Ishikawa (cell line): ENCODE data around the gene SYNPR.

Source experiments
- CEBPB ChIP-seq: IDR thresholded peaks from 2 replicates; pipeline ENCODE4 v1.6.1; 2012
- CREB1 ChIP-seq: IDR thresholded peaks from 2 replicates; pipeline ENCODE4 v1.6.1; 2012; ENCODE audit warnings: low read depth
- EGR1 ChIP-seq: IDR thresholded peaks from 2 replicates; pipeline ENCODE4 v1.6.1; 2012
- EP300 ChIP-seq: IDR thresholded peaks from 2 replicates; pipeline ENCODE4 v1.6.1; 2012; ENCODE audit warnings: borderline replicate concordance
- FOXM1 ChIP-seq: IDR thresholded peaks from 2 replicates; pipeline ENCODE4 v1.6.1; 2012; ENCODE audit warnings: low read depth, borderline replicate concordance
- MAX ChIP-seq: IDR thresholded peaks from 2 replicates; pipeline ENCODE4 v1.6.1; 2012
- NFIC ChIP-seq: IDR thresholded peaks from 2 replicates; pipeline ENCODE4 v1.6.1; 2012
- RAD21 ChIP-seq: IDR thresholded peaks from 2 replicates; pipeline ENCODE4 v1.6.1; 2012; ENCODE audit warnings: low read depth
- REST ChIP-seq: IDR thresholded peaks from 2 replicates; pipeline ENCODE4 v1.6.1; 2012; ENCODE audit warnings: low read depth, mild to moderate bottlenecking
- TAF1 ChIP-seq: IDR thresholded peaks from 2 replicates; pipeline ENCODE4 v1.6.1; 2012; ENCODE audit warnings: low read depth, mild to moderate bottlenecking
- TCF12 ChIP-seq: IDR thresholded peaks from 2 replicates; pipeline ENCODE4 v1.6.1; 2012; ENCODE audit warnings: low read depth
- TEAD4 ChIP-seq: IDR thresholded peaks from 2 replicates; pipeline ENCODE4 v1.6.1; 2012
- USF1 ChIP-seq: IDR thresholded peaks from 2 replicates; pipeline ENCODE4 v1.6.1; 2012
- YY1 ChIP-seq: IDR thresholded peaks from 2 replicates; pipeline ENCODE4 v1.6.1; 2012; ENCODE audit warnings: low read depth
- ZBTB7A ChIP-seq: IDR thresholded peaks from 2 replicates; pipeline ENCODE4 v1.6.1; 2012; ENCODE audit warnings: low read depth

SYNPR gene

GRCh38 chr3:63405882-63406281 is 127.8 kb downstream of the SYNPR start:
- no peak for TF ChIP-seq MAX
- TF ChIP-seq NFIC, result no peak
- no peak for TF ChIP-seq YY1
- no peak for TF ChIP-seq CEBPB
- TF ChIP-seq TCF12, result no peak
- no peak for TF ChIP-seq USF1
- no peak for TF ChIP-seq REST
- no peak for TF ChIP-seq TEAD4
- no peak for TF ChIP-seq EGR1
- no peak for TF ChIP-seq FOXM1
- no peak for TF ChIP-seq CREB1

GRCh38 chr3:63413523-63413922 is 135.4 kb downstream of the SYNPR start:
- TF ChIP-seq REST (no peak), FOXM1 (no peak), MAX (no peak), ZBTB7A (no peak)

- TF ChIP-seq RAD21 (no peak), USF1 (no peak), NFIC (no peak), REST (no peak), FOXM1 (no peak), YY1 (no peak)
Observed at GRCh38 chr3:63414607-63415006, 136.5 kb downstream of the SYNPR start.

- TF ChIP-seq NFIC (0 out of 2 replicates have a peak, but pooled peaks have one; percentile 39), USF1 (no peak)
Observed at GRCh38 chr3:63429905-63430304, 151.8 kb downstream of the SYNPR start.

- TF ChIP-seq MAX (no peak), TEAD4 (no peak), EP300 (no peak), TCF12 (no peak), ZBTB7A (no peak), FOXM1 (no peak), REST (no peak), NFIC (no peak), EGR1 (no peak), CREB1 (no peak), USF1 (no peak), TAF1 (no peak), RAD21 (no peak), YY1 (no peak)
Observed at GRCh38 chr3:63430875-63431274, 152.8 kb downstream of the SYNPR start.
